ENCODE measurements around the gene ERICH4. TPM values are rescaled to one million over a fixed set of nuclear protein-coding genes. Genes with fewer than 3 reads are reported as not detected.

Gene ERICH4
- not detected for total RNA-seq

GRCh38 chr19:41442473-41443355, at the start of gene ERICH4:
ERICH4 (plus strand) TSS chr19:41443156; CDS start chr19:41443170, 14 bp downstream.

GRCh38 chr19:41397086-41398049, 45.6 kb upstream of the ERICH4 start, which contains the start of the genes BCKDHA and EXOSC5:
BCKDHA (plus strand) TSS chr19:41397818; CDS start chr19:41397828, 10 bp downstream.
EXOSC5 (minus strand) TSS chr19:41397359; CDS start chr19:41397328, 31 bp downstream.

DNA sequence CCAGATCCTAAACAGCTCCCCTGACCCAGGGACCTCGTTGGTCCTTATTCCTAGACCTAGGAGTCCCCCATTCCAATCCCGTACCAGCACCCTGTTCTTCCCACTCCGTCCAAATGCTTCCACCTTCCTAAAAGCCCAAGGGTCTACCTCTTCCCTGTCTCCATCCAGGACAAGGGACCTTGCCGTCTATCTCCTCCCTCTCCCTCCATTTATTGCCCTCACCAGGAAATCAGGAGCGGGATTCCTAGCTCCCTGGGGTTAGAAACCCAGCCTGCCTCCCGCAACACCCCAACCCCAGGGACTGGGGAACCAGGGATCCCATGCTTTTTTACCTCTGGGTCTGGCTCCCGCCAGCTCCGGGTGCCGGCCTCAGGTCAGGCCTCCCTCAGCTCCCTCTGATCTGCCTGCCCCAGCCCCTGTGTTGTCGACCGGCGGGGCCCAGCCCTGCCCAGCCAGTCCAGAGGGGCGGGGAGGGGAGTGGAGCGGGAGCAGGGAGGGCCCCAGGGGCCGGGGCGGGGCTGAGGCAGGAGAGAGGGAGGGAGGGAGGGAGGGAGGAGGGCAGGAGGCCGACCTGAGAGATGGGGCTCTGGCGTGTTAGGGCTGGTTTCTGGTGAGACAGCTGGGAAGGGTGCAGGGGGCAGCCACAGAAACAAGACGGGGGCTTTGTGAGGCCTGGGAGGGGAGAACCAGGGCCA, 15.9 kb upstream of the ERICH4 start, which contains the start of gene B3GNT8:
TSS of gene B3GNT8 (minus strand) at position 423 of the 695 bp plus-strand sequence. CDS start 596 bp downstream, outside the sequence.

GRCh38 chr19:41439441-41440222, 3.3 kb upstream of the ERICH4 start, which contains the start of gene DMAC2:
DMAC2 (minus strand) TSS chr19:41439912; CDS start chr19:41439899, 13 bp downstream.

Small RNA genes lying within 50 kb of the gene (small RNA-seq; reads per million reads assigned to genes)
- not detected for gene RF00017 (ENCODE audit: low replicate concordance)

Other genes starting within 250 kb of the ERICH4 start
- not detected for gene CYP2S1, start 249.9 kb upstream of the ERICH4 start, total RNA-seq
- 7.5 TPM for gene AXL, start 223.9 kb upstream of the ERICH4 start, total RNA-seq
- gene HNRNPUL1, start 178.8 kb upstream of the ERICH4 start, total RNA-seq = 128 TPM
- 11.0 TPM for gene CCDC97, start 133.0 kb upstream of the ERICH4 start, total RNA-seq
- gene TGFB1, start 89.2 kb upstream of the ERICH4 start, total RNA-seq = 1.6 TPM
- 4.7 TPM for gene B9D2, start 79.0 kb upstream of the ERICH4 start, total RNA-seq
- 9.7 TPM for gene TMEM91, start 66.6 kb upstream of the ERICH4 start, total RNA-seq
- 16.3 TPM for gene EXOSC5, start 45.8 kb upstream of the ERICH4 start, total RNA-seq
- 42.3 TPM for gene BCKDHA, start 45.3 kb upstream of the ERICH4 start, total RNA-seq
- gene B3GNT8, start 15.8 kb upstream of the ERICH4 start, total RNA-seq = not detected
- 15.7 TPM for gene DMAC2, start 3.2 kb upstream of the ERICH4 start, total RNA-seq
- 1.3 TPM for gene CEACAM21, start 133.0 kb downstream of the ERICH4 start, total RNA-seq
- gene CEACAM4, start 183.9 kb downstream of the ERICH4 start, total RNA-seq = not detected
- gene CEACAM7, start 245.1 kb downstream of the ERICH4 start, total RNA-seq = not detected